Measurements from ENCODE around the gene ZNF431. TPM values are rescaled to one million over a fixed set of nuclear protein-coding genes. Genes with fewer than 3 reads are reported as not detected.
A peak's percentile ranks its signal among the peaks of the same experiment; 100 is the strongest.

Gene ZNF431
- total and polyA plus RNA-seq, 2 of the 8 experiments (the other 6 are each of a cell fraction or from before 2014, with no cell fraction given): 6.7 to 43.2 TPM

DNA sequence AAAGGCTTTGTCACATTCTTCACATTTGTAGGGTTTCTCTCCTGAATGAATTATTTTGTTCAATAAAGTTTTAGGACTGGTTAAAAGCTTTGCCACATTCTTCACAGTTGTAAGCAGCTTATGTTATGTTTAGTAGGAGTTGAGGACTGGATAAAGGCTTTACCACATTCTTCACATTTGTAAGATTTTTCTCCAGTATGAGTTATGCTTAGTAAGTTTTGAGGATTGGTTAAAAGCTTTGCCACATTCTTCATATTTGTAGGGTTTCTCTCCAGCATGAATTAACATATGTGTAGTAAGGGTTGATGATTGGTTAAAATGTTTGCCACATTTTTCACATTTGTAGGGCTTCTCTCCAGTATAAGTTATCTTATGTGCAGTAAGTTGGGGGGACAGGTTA is 79.9 kb downstream of the ZNF431 start (continued):
- TF ChIP-seq, protein P1, sequence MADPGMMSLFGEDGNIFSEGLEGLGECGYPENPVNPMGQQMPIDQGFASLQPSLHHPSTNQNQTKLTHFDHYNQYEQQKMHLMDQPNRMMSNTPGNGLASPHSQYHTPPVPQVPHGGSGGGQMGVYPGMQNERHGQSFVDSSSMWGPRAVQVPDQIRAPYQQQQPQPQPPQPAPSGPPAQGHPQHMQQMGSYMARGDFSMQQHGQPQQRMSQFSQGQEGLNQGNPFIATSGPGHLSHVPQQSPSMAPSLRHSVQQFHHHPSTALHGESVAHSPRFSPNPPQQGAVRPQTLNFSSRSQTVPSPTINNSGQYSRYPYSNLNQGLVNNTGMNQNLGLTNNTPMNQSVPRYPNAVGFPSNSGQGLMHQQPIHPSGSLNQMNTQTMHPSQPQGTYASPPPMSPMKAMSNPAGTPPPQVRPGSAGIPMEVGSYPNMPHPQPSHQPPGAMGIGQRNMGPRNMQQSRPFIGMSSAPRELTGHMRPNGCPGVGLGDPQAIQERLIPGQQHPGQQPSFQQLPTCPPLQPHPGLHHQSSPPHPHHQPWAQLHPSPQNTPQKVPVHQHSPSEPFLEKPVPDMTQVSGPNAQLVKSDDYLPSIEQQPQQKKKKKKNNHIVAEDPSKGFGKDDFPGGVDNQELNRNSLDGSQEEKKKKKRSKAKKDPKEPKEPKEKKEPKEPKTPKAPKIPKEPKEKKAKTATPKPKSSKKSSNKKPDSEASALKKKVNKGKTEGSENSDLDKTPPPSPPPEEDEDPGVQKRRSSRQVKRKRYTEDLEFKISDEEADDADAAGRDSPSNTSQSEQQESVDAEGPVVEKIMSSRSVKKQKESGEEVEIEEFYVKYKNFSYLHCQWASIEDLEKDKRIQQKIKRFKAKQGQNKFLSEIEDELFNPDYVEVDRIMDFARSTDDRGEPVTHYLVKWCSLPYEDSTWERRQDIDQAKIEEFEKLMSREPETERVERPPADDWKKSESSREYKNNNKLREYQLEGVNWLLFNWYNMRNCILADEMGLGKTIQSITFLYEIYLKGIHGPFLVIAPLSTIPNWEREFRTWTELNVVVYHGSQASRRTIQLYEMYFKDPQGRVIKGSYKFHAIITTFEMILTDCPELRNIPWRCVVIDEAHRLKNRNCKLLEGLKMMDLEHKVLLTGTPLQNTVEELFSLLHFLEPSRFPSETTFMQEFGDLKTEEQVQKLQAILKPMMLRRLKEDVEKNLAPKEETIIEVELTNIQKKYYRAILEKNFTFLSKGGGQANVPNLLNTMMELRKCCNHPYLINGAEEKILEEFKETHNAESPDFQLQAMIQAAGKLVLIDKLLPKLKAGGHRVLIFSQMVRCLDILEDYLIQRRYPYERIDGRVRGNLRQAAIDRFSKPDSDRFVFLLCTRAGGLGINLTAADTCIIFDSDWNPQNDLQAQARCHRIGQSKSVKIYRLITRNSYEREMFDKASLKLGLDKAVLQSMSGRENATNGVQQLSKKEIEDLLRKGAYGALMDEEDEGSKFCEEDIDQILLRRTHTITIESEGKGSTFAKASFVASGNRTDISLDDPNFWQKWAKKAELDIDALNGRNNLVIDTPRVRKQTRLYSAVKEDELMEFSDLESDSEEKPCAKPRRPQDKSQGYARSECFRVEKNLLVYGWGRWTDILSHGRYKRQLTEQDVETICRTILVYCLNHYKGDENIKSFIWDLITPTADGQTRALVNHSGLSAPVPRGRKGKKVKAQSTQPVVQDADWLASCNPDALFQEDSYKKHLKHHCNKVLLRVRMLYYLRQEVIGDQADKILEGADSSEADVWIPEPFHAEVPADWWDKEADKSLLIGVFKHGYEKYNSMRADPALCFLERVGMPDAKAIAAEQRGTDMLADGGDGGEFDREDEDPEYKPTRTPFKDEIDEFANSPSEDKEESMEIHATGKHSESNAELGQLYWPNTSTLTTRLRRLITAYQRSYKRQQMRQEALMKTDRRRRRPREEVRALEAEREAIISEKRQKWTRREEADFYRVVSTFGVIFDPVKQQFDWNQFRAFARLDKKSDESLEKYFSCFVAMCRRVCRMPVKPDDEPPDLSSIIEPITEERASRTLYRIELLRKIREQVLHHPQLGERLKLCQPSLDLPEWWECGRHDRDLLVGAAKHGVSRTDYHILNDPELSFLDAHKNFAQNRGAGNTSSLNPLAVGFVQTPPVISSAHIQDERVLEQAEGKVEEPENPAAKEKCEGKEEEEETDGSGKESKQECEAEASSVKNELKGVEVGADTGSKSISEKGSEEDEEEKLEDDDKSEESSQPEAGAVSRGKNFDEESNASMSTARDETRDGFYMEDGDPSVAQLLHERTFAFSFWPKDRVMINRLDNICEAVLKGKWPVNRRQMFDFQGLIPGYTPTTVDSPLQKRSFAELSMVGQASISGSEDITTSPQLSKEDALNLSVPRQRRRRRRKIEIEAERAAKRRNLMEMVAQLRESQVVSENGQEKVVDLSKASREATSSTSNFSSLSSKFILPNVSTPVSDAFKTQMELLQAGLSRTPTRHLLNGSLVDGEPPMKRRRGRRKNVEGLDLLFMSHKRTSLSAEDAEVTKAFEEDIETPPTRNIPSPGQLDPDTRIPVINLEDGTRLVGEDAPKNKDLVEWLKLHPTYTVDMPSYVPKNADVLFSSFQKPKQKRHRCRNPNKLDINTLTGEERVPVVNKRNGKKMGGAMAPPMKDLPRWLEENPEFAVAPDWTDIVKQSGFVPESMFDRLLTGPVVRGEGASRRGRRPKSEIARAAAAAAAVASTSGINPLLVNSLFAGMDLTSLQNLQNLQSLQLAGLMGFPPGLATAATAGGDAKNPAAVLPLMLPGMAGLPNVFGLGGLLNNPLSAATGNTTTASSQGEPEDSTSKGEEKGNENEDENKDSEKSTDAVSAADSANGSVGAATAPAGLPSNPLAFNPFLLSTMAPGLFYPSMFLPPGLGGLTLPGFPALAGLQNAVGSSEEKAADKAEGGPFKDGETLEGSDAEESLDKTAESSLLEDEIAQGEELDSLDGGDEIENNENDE (IDR thresholded peaks at IDR 0.05; ENCODE audit: insufficient replicate concordance, low read length): peak; percentile 86
